ENCODE data around the gene C3AR1. TPM values are rescaled to one million over a fixed set of nuclear protein-coding genes. Genes with fewer than 3 reads are reported as not detected.

Gene C3AR1
- total RNA-seq, 1 experiment from 2014 or later = 0.09 TPM

DNA sequence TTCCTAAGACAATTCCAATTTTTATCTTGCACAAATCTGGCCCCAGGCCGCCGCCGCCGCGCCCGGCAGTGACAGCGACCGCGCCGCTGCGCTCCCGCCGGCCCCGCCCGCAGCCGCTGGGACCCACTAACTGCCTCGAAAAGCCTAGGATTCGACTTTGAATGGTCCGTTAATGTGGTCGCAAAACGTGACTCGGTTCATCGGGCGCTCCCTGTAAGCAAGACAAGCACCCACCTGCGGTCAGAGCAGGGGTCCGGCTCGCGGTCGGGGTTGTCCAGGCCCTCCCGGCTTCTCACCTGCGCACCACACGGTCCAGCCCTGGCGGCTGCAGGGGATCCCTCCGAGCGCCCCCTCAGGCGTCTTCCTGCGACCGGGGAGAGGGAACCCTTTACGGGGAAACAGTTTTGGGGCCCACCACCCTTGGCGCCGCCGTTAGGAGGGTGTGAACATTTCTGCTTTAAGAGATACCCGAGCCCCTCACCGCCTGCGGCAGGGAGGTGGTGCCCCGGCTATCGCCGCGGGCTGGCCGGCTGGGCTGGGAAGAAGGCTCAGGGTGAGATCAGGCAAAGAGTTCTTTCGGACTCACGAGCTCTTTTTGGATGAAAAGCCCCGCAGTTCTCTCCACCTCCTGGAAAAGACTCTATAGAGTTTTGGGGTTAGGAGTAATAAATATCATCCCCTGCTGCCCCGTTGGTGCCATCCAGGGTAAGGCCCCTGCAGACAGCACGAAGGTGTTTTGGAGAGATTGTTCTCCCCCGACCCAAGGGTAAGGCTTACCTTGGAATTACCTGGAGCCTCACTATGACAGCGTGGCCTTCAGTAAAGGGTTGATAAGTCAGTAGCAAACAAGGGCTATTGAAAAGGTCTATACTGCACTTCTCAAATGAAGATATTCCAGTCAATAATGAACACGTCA, 47.2 kb downstream of the C3AR1 start (continued):
- TF ChIP-seq, protein P1, sequence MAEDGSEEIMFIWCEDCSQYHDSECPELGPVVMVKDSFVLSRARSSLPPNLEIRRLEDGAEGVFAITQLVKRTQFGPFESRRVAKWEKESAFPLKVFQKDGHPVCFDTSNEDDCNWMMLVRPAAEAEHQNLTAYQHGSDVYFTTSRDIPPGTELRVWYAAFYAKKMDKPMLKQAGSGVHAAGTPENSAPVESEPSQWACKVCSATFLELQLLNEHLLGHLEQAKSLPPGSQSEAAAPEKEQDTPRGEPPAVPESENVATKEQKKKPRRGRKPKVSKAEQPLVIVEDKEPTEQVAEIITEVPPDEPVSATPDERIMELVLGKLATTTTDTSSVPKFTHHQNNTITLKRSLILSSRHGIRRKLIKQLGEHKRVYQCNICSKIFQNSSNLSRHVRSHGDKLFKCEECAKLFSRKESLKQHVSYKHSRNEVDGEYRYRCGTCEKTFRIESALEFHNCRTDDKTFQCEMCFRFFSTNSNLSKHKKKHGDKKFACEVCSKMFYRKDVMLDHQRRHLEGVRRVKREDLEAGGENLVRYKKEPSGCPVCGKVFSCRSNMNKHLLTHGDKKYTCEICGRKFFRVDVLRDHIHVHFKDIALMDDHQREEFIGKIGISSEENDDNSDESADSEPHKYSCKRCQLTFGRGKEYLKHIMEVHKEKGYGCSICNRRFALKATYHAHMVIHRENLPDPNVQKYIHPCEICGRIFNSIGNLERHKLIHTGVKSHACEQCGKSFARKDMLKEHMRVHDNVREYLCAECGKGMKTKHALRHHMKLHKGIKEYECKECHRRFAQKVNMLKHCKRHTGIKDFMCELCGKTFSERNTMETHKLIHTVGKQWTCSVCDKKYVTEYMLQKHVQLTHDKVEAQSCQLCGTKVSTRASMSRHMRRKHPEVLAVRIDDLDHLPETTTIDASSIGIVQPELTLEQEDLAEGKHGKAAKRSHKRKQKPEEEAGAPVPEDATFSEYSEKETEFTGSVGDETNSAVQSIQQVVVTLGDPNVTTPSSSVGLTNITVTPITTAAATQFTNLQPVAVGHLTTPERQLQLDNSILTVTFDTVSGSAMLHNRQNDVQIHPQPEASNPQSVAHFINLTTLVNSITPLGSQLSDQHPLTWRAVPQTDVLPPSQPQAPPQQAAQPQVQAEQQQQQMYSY (CRISPR knock-in tag; IDR thresholded peaks at IDR 0.05) = no peak
- TF ChIP-seq ZNF416 (CRISPR knock-in tag; IDR thresholded peaks at IDR 0.05) = no peak
- no peak for TF ChIP-seq ZNF219 (CRISPR knock-in tag; IDR thresholded peaks at IDR 0.05; ENCODE audit: borderline replicate concordance)
- no peak for TF ChIP-seq TEAD4 (CRISPR knock-in tag; IDR thresholded peaks at IDR 0.05)
- TF ChIP-seq, protein P2, sequence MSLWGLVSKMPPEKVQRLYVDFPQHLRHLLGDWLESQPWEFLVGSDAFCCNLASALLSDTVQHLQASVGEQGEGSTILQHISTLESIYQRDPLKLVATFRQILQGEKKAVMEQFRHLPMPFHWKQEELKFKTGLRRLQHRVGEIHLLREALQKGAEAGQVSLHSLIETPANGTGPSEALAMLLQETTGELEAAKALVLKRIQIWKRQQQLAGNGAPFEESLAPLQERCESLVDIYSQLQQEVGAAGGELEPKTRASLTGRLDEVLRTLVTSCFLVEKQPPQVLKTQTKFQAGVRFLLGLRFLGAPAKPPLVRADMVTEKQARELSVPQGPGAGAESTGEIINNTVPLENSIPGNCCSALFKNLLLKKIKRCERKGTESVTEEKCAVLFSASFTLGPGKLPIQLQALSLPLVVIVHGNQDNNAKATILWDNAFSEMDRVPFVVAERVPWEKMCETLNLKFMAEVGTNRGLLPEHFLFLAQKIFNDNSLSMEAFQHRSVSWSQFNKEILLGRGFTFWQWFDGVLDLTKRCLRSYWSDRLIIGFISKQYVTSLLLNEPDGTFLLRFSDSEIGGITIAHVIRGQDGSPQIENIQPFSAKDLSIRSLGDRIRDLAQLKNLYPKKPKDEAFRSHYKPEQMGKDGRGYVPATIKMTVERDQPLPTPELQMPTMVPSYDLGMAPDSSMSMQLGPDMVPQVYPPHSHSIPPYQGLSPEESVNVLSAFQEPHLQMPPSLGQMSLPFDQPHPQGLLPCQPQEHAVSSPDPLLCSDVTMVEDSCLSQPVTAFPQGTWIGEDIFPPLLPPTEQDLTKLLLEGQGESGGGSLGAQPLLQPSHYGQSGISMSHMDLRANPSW (CRISPR knock-in tag; conservative IDR thresholded peaks at IDR 0.05; ENCODE audit: low read depth) = no peak
- peak; percentile 23; the same call in 1 of the 2 replicates for TF ChIP-seq CREM (CRISPR knock-in tag; IDR thresholded peaks at IDR 0.05)
- TF ChIP-seq ZNF121 (CRISPR knock-in tag; IDR thresholded peaks at IDR 0.05) = no peak
- TF ChIP-seq NFE2L1 (CRISPR knock-in tag; IDR thresholded peaks at IDR 0.05) = no peak
- TF ChIP-seq IRF2 (CRISPR knock-in tag; IDR thresholded peaks at IDR 0.05; ENCODE audit: borderline replicate concordance, low read depth) = no peak
- TF ChIP-seq ZBTB21 (CRISPR knock-in tag; IDR thresholded peaks at IDR 0.05; ENCODE audit: borderline replicate concordance) = no peak
- TF ChIP-seq SMAD3 (CRISPR knock-in tag; IDR thresholded peaks at IDR 0.05; ENCODE audit: borderline replicate concordance) = no peak
- no peak for TF ChIP-seq GTF2I (CRISPR knock-in tag; conservative IDR thresholded peaks at IDR 0.05)
- TF ChIP-seq ZNF317 (CRISPR knock-in tag; IDR thresholded peaks at IDR 0.05; ENCODE audit: borderline replicate concordance, low read depth) = 0 out of 2 replicates have a peak, but pooled peaks have one; percentile 48
- TF ChIP-seq SMAD4 (CRISPR knock-in tag; IDR thresholded peaks at IDR 0.05) = no peak
- no peak for TF ChIP-seq ATF1 (CRISPR knock-in tag; IDR thresholded peaks at IDR 0.05)
- TF ChIP-seq, protein P3, sequence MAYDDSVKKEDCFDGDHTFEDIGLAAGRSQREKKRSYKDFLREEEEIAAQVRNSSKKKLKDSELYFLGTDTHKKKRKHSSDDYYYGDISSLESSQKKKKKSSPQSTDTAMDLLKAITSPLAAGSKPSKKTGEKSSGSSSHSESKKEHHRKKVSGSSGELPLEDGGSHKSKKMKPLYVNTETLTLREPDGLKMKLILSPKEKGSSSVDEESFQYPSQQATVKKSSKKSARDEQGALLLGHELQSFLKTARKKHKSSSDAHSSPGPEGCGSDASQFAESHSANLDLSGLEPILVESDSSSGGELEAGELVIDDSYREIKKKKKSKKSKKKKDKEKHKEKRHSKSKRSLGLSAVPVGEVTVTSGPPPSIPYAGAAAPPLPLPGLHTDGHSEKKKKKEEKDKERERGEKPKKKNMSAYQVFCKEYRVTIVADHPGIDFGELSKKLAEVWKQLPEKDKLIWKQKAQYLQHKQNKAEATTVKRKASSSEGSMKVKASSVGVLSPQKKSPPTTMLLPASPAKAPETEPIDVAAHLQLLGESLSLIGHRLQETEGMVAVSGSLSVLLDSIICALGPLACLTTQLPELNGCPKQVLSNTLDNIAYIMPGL (CRISPR knock-in tag; IDR thresholded peaks at IDR 0.05) = peak; percentile 62; the same call in 1 of the 2 replicates
- TF ChIP-seq, protein P4, sequence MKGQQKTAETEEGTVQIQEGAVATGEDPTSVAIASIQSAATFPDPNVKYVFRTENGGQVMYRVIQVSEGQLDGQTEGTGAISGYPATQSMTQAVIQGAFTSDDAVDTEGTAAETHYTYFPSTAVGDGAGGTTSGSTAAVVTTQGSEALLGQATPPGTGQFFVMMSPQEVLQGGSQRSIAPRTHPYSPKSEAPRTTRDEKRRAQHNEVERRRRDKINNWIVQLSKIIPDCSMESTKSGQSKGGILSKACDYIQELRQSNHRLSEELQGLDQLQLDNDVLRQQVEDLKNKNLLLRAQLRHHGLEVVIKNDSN (CRISPR knock-in tag; IDR thresholded peaks at IDR 0.05) = no peak
- TF ChIP-seq, protein P5, sequence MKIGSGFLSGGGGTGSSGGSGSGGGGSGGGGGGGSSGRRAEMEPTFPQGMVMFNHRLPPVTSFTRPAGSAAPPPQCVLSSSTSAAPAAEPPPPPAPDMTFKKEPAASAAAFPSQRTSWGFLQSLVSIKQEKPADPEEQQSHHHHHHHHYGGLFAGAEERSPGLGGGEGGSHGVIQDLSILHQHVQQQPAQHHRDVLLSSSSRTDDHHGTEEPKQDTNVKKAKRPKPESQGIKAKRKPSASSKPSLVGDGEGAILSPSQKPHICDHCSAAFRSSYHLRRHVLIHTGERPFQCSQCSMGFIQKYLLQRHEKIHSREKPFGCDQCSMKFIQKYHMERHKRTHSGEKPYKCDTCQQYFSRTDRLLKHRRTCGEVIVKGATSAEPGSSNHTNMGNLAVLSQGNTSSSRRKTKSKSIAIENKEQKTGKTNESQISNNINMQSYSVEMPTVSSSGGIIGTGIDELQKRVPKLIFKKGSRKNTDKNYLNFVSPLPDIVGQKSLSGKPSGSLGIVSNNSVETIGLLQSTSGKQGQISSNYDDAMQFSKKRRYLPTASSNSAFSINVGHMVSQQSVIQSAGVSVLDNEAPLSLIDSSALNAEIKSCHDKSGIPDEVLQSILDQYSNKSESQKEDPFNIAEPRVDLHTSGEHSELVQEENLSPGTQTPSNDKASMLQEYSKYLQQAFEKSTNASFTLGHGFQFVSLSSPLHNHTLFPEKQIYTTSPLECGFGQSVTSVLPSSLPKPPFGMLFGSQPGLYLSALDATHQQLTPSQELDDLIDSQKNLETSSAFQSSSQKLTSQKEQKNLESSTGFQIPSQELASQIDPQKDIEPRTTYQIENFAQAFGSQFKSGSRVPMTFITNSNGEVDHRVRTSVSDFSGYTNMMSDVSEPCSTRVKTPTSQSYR (CRISPR knock-in tag; IDR thresholded peaks at IDR 0.05) = 0 out of 2 replicates have a peak, but pooled peaks have one; percentile 24
- TF ChIP-seq, protein P6, sequence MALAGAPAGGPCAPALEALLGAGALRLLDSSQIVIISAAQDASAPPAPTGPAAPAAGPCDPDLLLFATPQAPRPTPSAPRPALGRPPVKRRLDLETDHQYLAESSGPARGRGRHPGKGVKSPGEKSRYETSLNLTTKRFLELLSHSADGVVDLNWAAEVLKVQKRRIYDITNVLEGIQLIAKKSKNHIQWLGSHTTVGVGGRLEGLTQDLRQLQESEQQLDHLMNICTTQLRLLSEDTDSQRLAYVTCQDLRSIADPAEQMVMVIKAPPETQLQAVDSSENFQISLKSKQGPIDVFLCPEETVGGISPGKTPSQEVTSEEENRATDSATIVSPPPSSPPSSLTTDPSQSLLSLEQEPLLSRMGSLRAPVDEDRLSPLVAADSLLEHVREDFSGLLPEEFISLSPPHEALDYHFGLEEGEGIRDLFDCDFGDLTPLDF (CRISPR knock-in tag; IDR thresholded peaks at IDR 0.05) = no peak
- no peak for TF ChIP-seq GABPB1 (CRISPR knock-in tag; IDR thresholded peaks at IDR 0.05)
- no peak for TF ChIP-seq KAT7 (CRISPR knock-in tag; IDR thresholded peaks at IDR 0.05; ENCODE audit: borderline replicate concordance)
- no peak for TF ChIP-seq CBFB (CRISPR knock-in tag; IDR thresholded peaks at IDR 0.05; ENCODE audit: low read depth)
- TF ChIP-seq PRRX2 (CRISPR knock-in tag; IDR thresholded peaks at IDR 0.05) = no peak
- TF ChIP-seq EMX1 (CRISPR knock-in tag; IDR thresholded peaks at IDR 0.05) = no peak
